Suprapubic skin (tissue), 4 donors: Measurements from ENCODE around the gene GPC4. TPM values are rescaled to one million over a fixed set of nuclear protein-coding genes. Genes with fewer than 3 reads are reported as not detected.

Source experiments
- DNase-seq, 2 donors: peaks; one replicate each; pipeline ENCODE4 v3.0.0-alpha.2; 2019; ENCODE audit warnings: low spot score in 2 of 2
- H3K27ac ChIP-seq: fragments of 200-600 bp; sonication (generic); one replicate; pipeline ENCODE4 v1.5.1; 2019
- H3K27me3 ChIP-seq: fragments of 200-600 bp; sonication (generic); one replicate; pipeline ENCODE4 v1.5.1; 2019
- H3K36me3 ChIP-seq: fragments of 200-600 bp; sonication (generic); one replicate; pipeline ENCODE4 v1.5.1; 2019
- H3K4me1 ChIP-seq: fragments of 200-600 bp; sonication (generic); one replicate; pipeline ENCODE4 v1.5.1; 2019
- H3K4me3 ChIP-seq: fragments of 200-600 bp; sonication (generic); one replicate; pipeline ENCODE4 v1.5.1; 2019; ENCODE audit warnings: mild to moderate bottlenecking
- H3K9me3 ChIP-seq: fragments of 200-600 bp; sonication (generic); one replicate; pipeline ENCODE4 v1.5.1; 2019
- CTCF ChIP-seq, 2 donors: fragments of 200-600 bp in 1 of 2; fragments of 450-650 bp in 1 of 2; sonication (generic) in 1 of 2; IDR thresholded peaks; one replicate each; pipeline ENCODE4 v1.5.1; 2016 to 2019; ENCODE audit warnings: antibody characterized with exemption in 2 of 2, mild to moderate bottlenecking in 1 of 2, moderate library complexity in 1 of 2
- EP300 ChIP-seq: sonication (generic); formaldehyde crosslinking; IDR thresholded peaks from one replicate; pipeline ENCODE4 v1.6.1; 2017; ENCODE audit warnings: antibody characterized with exemption
- POLR2A ChIP-seq, 2 donors: fragments of 450-650 bp; IDR thresholded peaks; one replicate each; pipeline ENCODE4 v1.6.1; 2017; ENCODE audit warnings: antibody characterized with exemption in 2 of 2, mild to moderate bottlenecking in 2 of 2, moderate library complexity in 2 of 2
- POLR2AphosphoS5 ChIP-seq, 3 donors: sonication (generic); formaldehyde crosslinking; IDR thresholded peaks; one replicate each; pipeline ENCODE4 v1.6.1; 2017; ENCODE audit warnings: antibody characterized with exemption in 3 of 3
- WGBS: methylation state at CpG from one replicate; pipeline ENCODE4 v1.1.5; 2018; 5-methylcytosine and 5-hydroxymethylcytosine counted together
- total RNA-seq, 4 donors: library from RNA; depleted of rRNA; stranded (reverse); fragments of >200 nt; gene quantifications; one replicate each; pipeline ENCODE4 v1.1.0, GENCODE V29; 2016

GPC4 gene
- total RNA-seq, 4 donors from 2014 or later = 2.3 to 4.1 (median 3.1) TPM

- H3K27me3 ChIP-seq = no peaks in the 10 kb centered on the region
- no peak for TF ChIP-seq POLR2A (IDR thresholded peaks at IDR 0.05)
- no peak for TF ChIP-seq EP300
- no peak for TF ChIP-seq CTCF (IDR thresholded peaks at IDR 0.05)
- no peak for TF ChIP-seq POLR2AphosphoS5 (IDR thresholded peaks at IDR 0.05)
- H3K27ac ChIP-seq = no peak overlapping the region
- no peaks in the 10 kb centered on the region for H3K9me3 ChIP-seq
- no peak overlapping the region for H3K4me3 ChIP-seq
- no peak for DNase-seq
- H3K4me1 ChIP-seq = no peaks in the 10 kb centered on the region
- H3K36me3 ChIP-seq = no peaks in the 10 kb centered on the region
- WGBS = 11% methylated on average over 1 of the region's 1 CpG
Observed at GRCh38 chrX:133350751-133351150, 64.5 kb downstream of the GPC4 start.

DNA sequence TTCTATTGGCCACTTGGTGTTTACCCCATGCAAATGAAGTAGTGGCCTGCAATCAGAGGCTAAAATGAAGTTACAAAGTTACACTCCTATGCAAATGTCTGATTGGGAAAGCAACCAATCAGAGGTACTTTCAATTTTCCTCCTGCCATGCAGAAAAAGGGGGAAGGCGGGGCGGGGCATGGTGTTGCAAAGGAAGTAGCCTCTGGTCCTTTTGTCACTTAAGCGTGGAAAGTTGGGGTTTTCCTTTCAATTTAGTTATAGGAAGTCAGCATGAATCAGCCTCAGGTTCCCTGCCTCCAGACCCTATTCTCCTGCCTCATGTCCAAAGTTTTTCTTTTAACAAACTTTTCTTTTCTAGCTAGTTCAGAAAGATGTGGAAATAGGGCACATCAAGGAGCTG is 69.3 kb downstream of the GPC4 start:
- no peaks in the 10 kb centered on the region for H3K4me1 ChIP-seq
- no peaks in the 10 kb centered on the region for H3K27me3 ChIP-seq
- WGBS = 68% methylated on average over 3 of the region's 3 CpGs
- H3K9me3 ChIP-seq = no peaks in the 10 kb centered on the region
- H3K4me3 ChIP-seq = no peak overlapping the region
- no peak overlapping the region for H3K27ac ChIP-seq
- DNase-seq = no peak
- no peak for TF ChIP-seq POLR2A (IDR thresholded peaks at IDR 0.05)
- no peak for TF ChIP-seq CTCF (IDR thresholded peaks at IDR 0.05)
- no peak for TF ChIP-seq EP300
- TF ChIP-seq POLR2AphosphoS5 (IDR thresholded peaks at IDR 0.05) = no peak
- H3K36me3 ChIP-seq = no peaks in the 10 kb centered on the region

GRCh38 chrX:133339566-133339965 is 75.7 kb downstream of the GPC4 start:
- H3K4me3 ChIP-seq = no peak overlapping the region
- no peaks in the 10 kb centered on the region for H3K36me3 ChIP-seq
- no peaks in the 10 kb centered on the region for H3K27me3 ChIP-seq
- no peak for TF ChIP-seq POLR2A (IDR thresholded peaks at IDR 0.05)
- no peak for TF ChIP-seq CTCF (IDR thresholded peaks at IDR 0.05)
- TF ChIP-seq EP300 = no peak
- no peak for TF ChIP-seq POLR2AphosphoS5 (IDR thresholded peaks at IDR 0.05)
- H3K27ac ChIP-seq = no peak overlapping the region
- DNase-seq = no peak
- 58% methylated on average over 2 of the region's 2 CpGs for WGBS
- peaks cover 4% of the 10 kb centered on the region for H3K4me1 ChIP-seq
- no peaks in the 10 kb centered on the region for H3K9me3 ChIP-seq

DNA sequence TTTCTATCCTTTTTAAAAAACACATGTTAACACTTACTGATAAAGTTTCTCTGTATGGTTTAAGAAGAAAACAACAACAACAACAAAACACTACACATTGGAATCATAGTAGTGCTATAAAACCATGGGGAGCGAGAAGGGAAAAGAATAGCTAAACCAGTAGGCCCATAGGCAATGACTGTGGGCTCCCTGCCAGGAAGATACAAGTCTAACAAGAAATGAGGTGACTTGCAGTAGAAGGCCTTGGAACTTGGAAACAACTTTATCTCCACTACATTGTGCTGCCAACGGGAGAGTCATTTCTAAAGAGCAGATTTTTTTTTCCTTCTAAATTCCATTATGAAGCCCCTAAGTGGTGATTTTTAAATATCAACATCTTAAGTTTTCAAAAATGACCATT is 78.0 kb downstream of the GPC4 start:
- 31% methylated on average over 2 of the region's 2 CpGs for WGBS
- Histone ChIP-seq H3K4me1 (peaks cover 4% of the 10 kb centered on the region), H3K36me3 (no peaks in the 10 kb centered on the region), H3K27me3 (no peaks in the 10 kb centered on the region), H3K27ac (no peak overlapping the region), H3K9me3 (no peaks in the 10 kb centered on the region), H3K4me3 (no peak overlapping the region)
- no peak for TF ChIP-seq EP300
- TF ChIP-seq POLR2A (IDR thresholded peaks at IDR 0.05) = no peak
- no peak for DNase-seq

- Histone ChIP-seq H3K4me1 (peaks cover 4% of the 10 kb centered on the region), H3K4me3 (no peak overlapping the region), H3K9me3 (no peaks in the 10 kb centered on the region), H3K27me3 (no peaks in the 10 kb centered on the region), H3K36me3 (no peaks in the 10 kb centered on the region), H3K27ac (no peak overlapping the region)
- no peak for TF ChIP-seq POLR2AphosphoS5 (IDR thresholded peaks at IDR 0.05)
- peak; percentile 27 to 30 for TF ChIP-seq CTCF (IDR thresholded peaks at IDR 0.05)
- no peak for TF ChIP-seq EP300
- no peak for DNase-seq
- 42% methylated on average over 2 of the region's 2 CpGs for WGBS
Observed at GRCh38 chrX:133335027-133335426, 80.3 kb downstream of the GPC4 start.

DNA sequence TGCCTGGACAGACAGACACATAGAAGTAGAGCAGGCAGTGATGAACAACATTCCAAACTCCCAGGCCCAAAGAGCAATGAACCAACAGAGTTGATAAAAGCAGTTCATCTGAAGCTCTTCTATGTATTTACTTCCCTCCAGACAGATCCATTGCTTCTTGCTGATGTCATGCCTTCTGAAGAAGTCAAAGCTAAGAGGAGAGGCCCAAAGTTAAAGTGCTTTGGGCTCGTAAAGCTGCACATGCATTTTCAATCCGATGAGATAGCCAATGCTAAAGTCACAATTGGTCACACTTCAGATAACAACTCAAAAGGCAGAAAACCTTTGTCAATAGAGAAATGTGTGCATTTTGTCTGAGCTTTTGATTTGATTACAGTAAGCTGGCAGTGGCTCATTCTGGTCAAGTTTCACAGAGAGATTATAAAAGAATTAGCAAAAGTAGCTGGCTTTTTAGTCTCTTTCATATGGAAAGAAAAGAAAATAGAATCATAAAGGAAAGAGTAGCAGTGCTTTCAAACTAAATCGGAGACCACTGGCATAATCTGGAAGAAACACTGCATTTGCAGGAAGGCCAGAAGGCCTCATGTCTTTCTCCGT is 82.0 kb downstream of the GPC4 start:
- TF ChIP-seq EP300 (no peak), POLR2AphosphoS5 (IDR thresholded peaks at IDR 0.05) (no peak), CTCF (IDR thresholded peaks at IDR 0.05) (no peak), POLR2A (IDR thresholded peaks at IDR 0.05) (no peak)
- WGBS = 86% methylated on average over 4 of the region's 4 CpGs
- peaks cover 4% of the 10 kb centered on the region for H3K4me1 ChIP-seq
- H3K36me3 ChIP-seq = no peaks in the 10 kb centered on the region
- DNase-seq = no peak
- H3K27me3 ChIP-seq = no peaks in the 10 kb centered on the region
- H3K27ac ChIP-seq = no peak overlapping the region
- no peak overlapping the region for H3K4me3 ChIP-seq
- no peaks in the 10 kb centered on the region for H3K9me3 ChIP-seq
